Astrocyte of the cerebellum (primary cell): Measurements from ENCODE around the gene ZNF236.

Source experiments
- DNase-seq: peaks from one replicate; pipeline ENCODE4 v3.0.0-alpha.2; 2011; ENCODE audit warnings: low read depth
- H3K4me3 ChIP-seq: 2 replicates; pipeline ENCODE4 v1.5.1; 2011; ENCODE audit warnings: mild to moderate bottlenecking, low read depth, low read length, moderate library complexity
- in situ Hi-C: cut with HindIII; loops from 2 replicates; pipeline ENCODE4 v1.10.0; 2017; ENCODE audit warnings: low sequenced_read_pairs
- TF ChIP-seq, protein P1 (sequence below): IDR thresholded peaks from 2 replicates; pipeline ENCODE4 v1.5.1; 2012; ENCODE audit warnings: low read length, low read depth, moderate library complexity, mild to moderate bottlenecking; ENCODE audit errors: missing control alignments

ZNF236 gene

DNA sequence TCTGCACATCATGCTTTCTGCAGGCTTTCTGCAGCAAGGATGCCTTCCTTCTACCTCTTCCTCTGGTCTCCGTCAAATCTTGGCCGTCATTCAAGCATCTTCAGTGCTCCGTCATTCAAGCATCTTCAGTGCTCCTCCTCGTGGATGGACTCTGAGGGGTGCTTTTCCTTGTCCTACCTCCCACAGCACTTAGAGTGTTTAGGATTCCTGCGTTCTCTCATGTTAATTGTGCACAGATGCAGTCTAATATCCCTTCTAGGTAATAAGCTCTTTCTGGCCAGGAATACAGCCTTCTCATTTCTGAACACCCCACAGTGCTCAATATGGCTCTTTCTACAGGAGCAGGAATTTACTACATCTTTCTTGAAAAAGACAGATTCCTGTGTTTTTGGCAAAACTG lies 59.8 kb downstream of the ZNF236 start:
- in situ Hi-C loops, result no loop called here
- TF ChIP-seq, protein P1, sequence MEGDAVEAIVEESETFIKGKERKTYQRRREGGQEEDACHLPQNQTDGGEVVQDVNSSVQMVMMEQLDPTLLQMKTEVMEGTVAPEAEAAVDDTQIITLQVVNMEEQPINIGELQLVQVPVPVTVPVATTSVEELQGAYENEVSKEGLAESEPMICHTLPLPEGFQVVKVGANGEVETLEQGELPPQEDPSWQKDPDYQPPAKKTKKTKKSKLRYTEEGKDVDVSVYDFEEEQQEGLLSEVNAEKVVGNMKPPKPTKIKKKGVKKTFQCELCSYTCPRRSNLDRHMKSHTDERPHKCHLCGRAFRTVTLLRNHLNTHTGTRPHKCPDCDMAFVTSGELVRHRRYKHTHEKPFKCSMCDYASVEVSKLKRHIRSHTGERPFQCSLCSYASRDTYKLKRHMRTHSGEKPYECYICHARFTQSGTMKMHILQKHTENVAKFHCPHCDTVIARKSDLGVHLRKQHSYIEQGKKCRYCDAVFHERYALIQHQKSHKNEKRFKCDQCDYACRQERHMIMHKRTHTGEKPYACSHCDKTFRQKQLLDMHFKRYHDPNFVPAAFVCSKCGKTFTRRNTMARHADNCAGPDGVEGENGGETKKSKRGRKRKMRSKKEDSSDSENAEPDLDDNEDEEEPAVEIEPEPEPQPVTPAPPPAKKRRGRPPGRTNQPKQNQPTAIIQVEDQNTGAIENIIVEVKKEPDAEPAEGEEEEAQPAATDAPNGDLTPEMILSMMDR, result no peak
- DNase-seq, result no peak
- H3K4me3 ChIP-seq, result no peak overlapping the region

DNA sequence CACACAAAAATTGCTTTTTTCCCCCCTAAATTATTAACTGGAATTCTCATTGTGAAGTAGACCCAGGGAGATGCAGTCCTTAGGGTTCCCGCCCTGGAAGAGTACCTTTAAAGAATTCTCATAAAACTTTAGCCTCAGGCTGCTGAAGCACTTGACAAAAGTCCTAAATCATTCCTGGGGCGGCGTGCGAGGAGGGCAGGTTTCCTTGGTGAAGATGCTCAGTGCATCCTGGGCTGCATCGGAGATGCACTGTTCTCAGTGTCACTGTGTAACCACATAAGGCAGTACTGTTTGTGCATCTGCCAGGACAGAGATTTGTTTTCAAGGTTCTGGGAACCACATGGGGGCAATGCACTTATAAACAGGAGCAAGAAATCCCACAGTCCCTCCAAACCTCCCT lies 62.6 kb downstream of the ZNF236 start:
- in situ Hi-C loops, result no loop called here
- DNase-seq, result no peak
- TF ChIP-seq, protein P1, result no peak
- H3K4me3 ChIP-seq, result no peak overlapping the region

DNA sequence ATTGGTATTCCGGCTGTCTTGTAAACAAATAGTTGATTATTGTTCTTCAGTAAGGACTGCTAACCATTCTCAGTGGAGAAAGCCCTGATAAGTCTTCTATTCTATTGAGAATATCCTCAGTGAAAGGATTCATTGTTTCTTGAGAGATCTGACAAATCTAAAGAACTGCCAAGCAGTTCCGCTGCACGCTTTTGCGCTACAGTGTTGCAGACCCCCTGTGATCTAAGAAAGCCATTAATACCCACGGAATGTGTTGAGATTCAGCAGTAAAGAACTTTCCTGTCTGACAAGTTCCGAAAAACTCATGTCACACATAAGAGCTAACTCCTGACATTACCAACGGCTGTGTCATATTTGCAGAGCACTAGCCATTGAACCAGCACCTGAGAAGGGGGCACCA lies 63.8 kb downstream of the ZNF236 start:
- in situ Hi-C loops, result no loop called here
- H3K4me3 ChIP-seq, result no peak overlapping the region
- no peak for DNase-seq
- TF ChIP-seq, protein P1, result no peak

DNA sequence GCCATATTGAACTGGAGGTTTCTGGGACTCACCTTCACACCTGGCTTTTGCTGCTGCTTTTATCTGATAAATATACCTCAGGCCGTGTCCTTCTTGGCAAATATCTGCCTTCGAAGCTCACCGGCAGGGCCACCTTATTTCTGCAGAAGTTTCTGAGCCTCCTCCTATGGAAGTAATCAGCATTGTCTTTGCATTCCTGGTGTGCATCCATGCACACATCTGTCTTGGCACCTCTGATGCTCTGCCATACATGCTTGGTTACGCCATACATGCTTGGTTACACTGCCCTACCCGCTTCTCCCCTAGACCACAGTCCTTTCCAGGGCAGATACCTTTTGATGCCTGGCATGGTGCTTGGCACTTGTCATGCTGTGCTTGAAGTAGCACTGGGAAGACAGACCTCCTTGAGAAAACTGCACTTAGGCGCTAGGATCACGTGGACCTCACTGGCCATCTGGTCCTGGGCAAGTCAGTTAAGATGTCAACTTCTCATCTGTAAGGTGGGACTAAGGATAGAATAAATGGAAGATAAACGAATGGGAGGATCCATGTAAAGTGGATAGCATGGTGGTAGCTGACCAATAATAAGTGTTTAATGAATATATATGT lies 66.8 kb downstream of the ZNF236 start:
- no peak for DNase-seq
- H3K4me3 ChIP-seq, result no peak overlapping the region
- TF ChIP-seq, protein P1, result no peak
- in situ Hi-C loops, result no loop called here

DNA sequence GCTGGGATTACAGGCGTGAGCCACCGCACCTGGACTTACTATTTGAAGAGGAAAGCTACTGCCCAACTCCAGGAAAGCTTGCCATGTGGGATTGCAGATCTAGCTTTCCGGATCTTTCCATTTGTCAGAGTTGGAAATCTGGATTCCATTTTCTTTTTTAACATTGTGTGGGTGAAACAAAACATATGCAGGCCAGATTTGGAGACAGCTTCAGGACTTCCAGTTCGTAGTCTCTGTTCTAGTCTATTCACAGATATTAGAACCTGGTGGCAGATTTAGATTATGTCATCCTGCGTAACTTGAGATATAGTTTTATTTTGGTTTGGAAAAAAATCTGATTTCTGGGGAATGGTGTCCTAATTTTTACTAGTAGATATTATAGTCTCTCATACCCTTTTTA lies 70.5 kb downstream of the ZNF236 start:
- H3K4me3 ChIP-seq, result no peak overlapping the region
- TF ChIP-seq, protein P1, result no peak
- in situ Hi-C loops, result no loop called here
- DNase-seq, result no peak

DNA sequence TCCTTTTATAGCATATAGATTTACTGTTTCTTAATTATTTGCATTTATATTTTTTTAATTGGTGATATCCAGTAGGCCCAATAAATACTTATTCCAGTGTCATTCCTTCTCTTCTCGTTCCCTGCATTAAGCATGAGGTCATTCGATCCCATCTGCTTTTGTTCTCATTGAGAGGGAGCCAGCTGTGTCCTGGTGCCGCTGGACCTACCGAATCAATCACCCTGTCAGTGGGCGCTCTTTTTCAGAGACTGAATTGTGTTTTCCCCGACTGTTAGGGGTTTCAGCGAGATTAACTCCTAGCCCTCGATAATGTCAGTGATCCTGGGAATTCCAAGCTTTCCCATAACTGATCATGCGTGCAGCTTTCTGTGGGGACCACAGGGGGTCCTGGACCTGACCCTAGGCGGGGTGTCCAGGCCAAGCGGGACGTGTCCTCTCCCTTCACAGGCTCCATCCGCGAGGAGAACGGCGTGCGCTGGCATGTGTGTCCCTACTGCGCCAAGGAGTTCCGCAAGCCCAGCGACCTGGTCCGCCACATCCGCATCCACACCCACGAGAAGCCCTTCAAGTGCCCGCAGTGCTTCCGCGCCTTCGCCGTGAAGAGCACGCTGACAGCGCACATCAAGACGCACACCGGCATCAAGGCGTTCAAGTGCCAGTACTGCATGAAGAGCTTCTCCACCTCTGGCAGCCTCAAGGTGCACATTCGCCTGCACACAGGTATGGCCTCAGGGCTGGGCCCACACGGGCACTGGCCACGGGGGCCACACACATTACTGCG lies 72.4 kb downstream of the ZNF236 start:
- H3K4me3 ChIP-seq, result no peak overlapping the region
- in situ Hi-C loops, result no loop called here
- TF ChIP-seq, protein P1, result no peak
- DNase-seq, result no peak
